OCI-M2 (cell line): ENCODE results near the gene GPR179.

Experiments
- DNase-seq: peaks from one replicate; lab custom pipeline; 2025; ENCODE audit not compliant: unreplicated experiment; lab: John Stamatoyannopoulos, UW

The GPR179 gene

GRCh38 chr17:38343608-38344419 lies at the start of gene GPR179:
TSS of gene GPR179 (minus strand) at chr17:38343956. CDS start at chr17:38343789, 167 bp downstream.
- DNase-seq: no peak

GRCh38 chr17:38379448-38379847 lies 35.7 kb upstream of the GPR179 start:
- no peak for DNase-seq

- DNase-seq: no peak
Observed at GRCh38 chr17:38369124-38369886, 25.5 kb upstream of the GPR179 start.

- no peak for DNase-seq
Observed at GRCh38 chr17:38364741-38365140, 21.0 kb upstream of the GPR179 start.

- DNase-seq: no peak
Observed at GRCh38 chr17:38363016-38363415, 19.3 kb upstream of the GPR179 start.

- DNase-seq: no peak
Observed at GRCh38 chr17:38361694-38362465, 18.1 kb upstream of the GPR179 start.

- DNase-seq: no peak
Observed at GRCh38 chr17:38358586-38359513, 15.1 kb upstream of the GPR179 start.

- DNase-seq: no peak
Observed at GRCh38 chr17:38357486-38358123, 13.8 kb upstream of the GPR179 start.

GRCh38 chr17:38355251-38355650 lies 11.5 kb upstream of the GPR179 start:
- DNase-seq: no peak

GRCh38 chr17:38354466-38354865 lies 10.7 kb upstream of the GPR179 start:
- no peak for DNase-seq

GRCh38 chr17:38353668-38354067 lies 9.9 kb upstream of the GPR179 start:
- DNase-seq: no peak

GRCh38 chr17:38353086-38353604 lies 9.4 kb upstream of the GPR179 start:
- DNase-seq: no peak

- DNase-seq: no peak
Observed at GRCh38 chr17:38352245-38353085, 8.7 kb upstream of the GPR179 start.

- peak; percentile 24 for DNase-seq
Observed at GRCh38 chr17:38351412-38352222, 7.9 kb upstream of the GPR179 start, which contains the start of gene SOCS7. TSS of gene SOCS7 (plus strand) at chr17:38351844. CDS start at chr17:38352053, 209 bp downstream.

- DNase-seq: no peak
Observed at GRCh38 chr17:38350035-38350434, 6.3 kb upstream of the GPR179 start.

GRCh38 chr17:38349097-38349730 lies 5.5 kb upstream of the GPR179 start:
- peak; percentile 48 for DNase-seq

- no peak for DNase-seq
Observed at GRCh38 chr17:38345743-38346142, 2.0 kb upstream of the GPR179 start.
